Measurements from ENCODE around the gene CARNS1. TPM values are rescaled to one million over a fixed set of nuclear protein-coding genes. Genes with fewer than 3 reads are reported as not detected.

The CARNS1 gene
- total and polyA plus RNA-seq, 9 of the 15 experiments (the other 6 are each of a cell fraction or from before 2014, with no cell fraction given) = 0.01 to 0.18 (median 0.06) TPM; not detected in 3

GRCh38 chr11:67408437-67409200 lies 6.9 kb upstream of the CARNS1 start:
- H3K79me2 ChIP-seq (ENCODE audit: control insufficient read depth, insufficient read depth, low read length) = no peaks in the 10 kb centered on the region
- no peak overlapping the region for H3K4me2 ChIP-seq (ENCODE audit: insufficient read depth, low read length)
- in situ Hi-C loops (cut with MboI) = no loop called here
- FAIRE-seq = no peak
- H3K27me3 ChIP-seq (ENCODE audit: control insufficient read depth in 2 of 2, insufficient read depth in 2 of 2, low read length in 2 of 2) = no peaks in the 10 kb centered on the region
- no peak overlapping the region for H2AFZ ChIP-seq (ENCODE audit: low read depth, low read length)
- ChIA-PET CTCF (ENCODE audit: low intra/inter-chr PET ratio) (no interaction called here), POLR2A (interaction anchor here (0.6 to 1.6 kb wide), 6 partner anchors 9 to 120 kb away, joined by 3 to 6 read pairs (median 4); partner anchors contain the start of gene RPS6KB2)
- no peaks in the 10 kb centered on the region; the same call in 1 of the 2 replicates for H4K20me1 ChIP-seq (replicated peaks; ENCODE audit: control insufficient read depth, insufficient read depth, low read length)
- H3K4me3 ChIP-seq = no peak overlapping the region
- H3K36me3 ChIP-seq (ENCODE audit: control insufficient read depth, insufficient read depth, low read length) = no peaks in the 10 kb centered on the region
- BruUV-seq (replicated peaks) = no TSS peak
- H3K27ac ChIP-seq (ENCODE audit: extremely low read depth, low read depth, low read length) = no peak overlapping the region
- no peak for ATAC-seq
- H3K9ac ChIP-seq (ENCODE audit: insufficient read depth in 1 of 2, low read depth in 2 of 2, low read length in 2 of 2) = peak overlapping the region in 1 of 2 experiments; percentile 68; a peak in 2 of 4 replicates
- no peaks in the 10 kb centered on the region for H3K9me3 ChIP-seq (replicated peaks; ENCODE audit: control insufficient read depth, insufficient read depth, low read depth, low read length)
- no peak for DNase-seq (ENCODE audit: extremely low read depth in 1 of 4, low spot score in 3 of 4)
- H3K4me1 ChIP-seq (replicated peaks in 1 of 2; ENCODE audit: control insufficient read depth in 2 of 2, insufficient read depth in 2 of 2, low read length in 2 of 2) = peaks cover 21 to 78% of the 10 kb centered on the region in 2 experiments
- no peaks in the 10 kb centered on the region for H3K9me1 ChIP-seq (ENCODE audit: control insufficient read depth, insufficient read depth, low read length)
- intact Hi-C loops (cut with micrococcal nuclease) = no loop called here
- WGBS (ENCODE audit: insufficient coverage, low coverage, missing lambda C conversion rate) = 38% methylated on average over 18 of the region's 18 CpGs
- TF ChIP-seq ARID3B (CRISPR knock-in tag; IDR thresholded peaks at IDR 0.05; ENCODE audit: borderline replicate concordance) = no peak
- TF ChIP-seq ZKSCAN3 (CRISPR knock-in tag; IDR thresholded peaks at IDR 0.05) = no peak
- TF ChIP-seq CREB3 (tag; conservative IDR thresholded peaks at IDR 0.05; ENCODE audit: low read depth) = no peak
- no peak for TF ChIP-seq U2AF1 (optimal IDR thresholded peaks at IDR 0.05; ENCODE audit: low read depth, low read length)
- no peak for TF ChIP-seq CTCF (IDR thresholded peaks at IDR 0.05 in 2 of 3, conservative IDR thresholded peaks at IDR 0.05 in 1 of 3; ENCODE audit: insufficient read depth in 2 of 3, low read depth in 1 of 3, low read length in 3 of 3)
- no peak for TF ChIP-seq GTF2F1 (IDR thresholded peaks at IDR 0.05; ENCODE audit: low read depth, low read length)
- no peak for TF ChIP-seq ZKSCAN1 (IDR thresholded peaks at IDR 0.05; ENCODE audit: low read depth, low read length)
- TF ChIP-seq CBFA2T2 (conservative IDR thresholded peaks at IDR 0.05) = no peak
- TF ChIP-seq E2F3 (CRISPR knock-in tag; IDR thresholded peaks at IDR 0.05) = no peak
- TF ChIP-seq GATA2 (CRISPR knock-in tag; IDR thresholded peaks at IDR 0.05) = no peak
- no peak for TF ChIP-seq ZNF12 (CRISPR knock-in tag; IDR thresholded peaks at IDR 0.05)
- no peak for TF ChIP-seq ADNP (tag; IDR thresholded peaks at IDR 0.05)

Measured in K562 (cell line).